COR-L47 (cell line): ENCODE results near the gene CES4A.

Experiments
- DNase-seq: peaks from one replicate; lab custom pipeline; 2025; lab: John Stamatoyannopoulos, UW

The CES4A gene

GRCh38 chr16:67053767-67054334 is 65.5 kb downstream of the CES4A start:
- DNase-seq, result no peak

- DNase-seq, result no peak
Measured at GRCh38 chr16:67054901-67055300, 66.5 kb downstream of the CES4A start.

GRCh38 chr16:67055712-67056487 is 67.5 kb downstream of the CES4A start:
- no peak for DNase-seq
